WTC11 (cell line): ENCODE measurements around the gene TMEM176B. TPM values are rescaled to one million over a fixed set of nuclear protein-coding genes. Genes with fewer than 3 reads are reported as not detected.

Experiments used
- ATAC-seq: fragments of 200-7000 bp; cut with Tn5 transposase; 2 replicates; pipeline ENCODE4 v1.10.0; 2021; ENCODE audit warnings: mild to moderate bottlenecking, moderate library complexity
- CTCF ChIA-PET: fragments of 300-600 bp; sonication (Branson Sonifier 250); formaldehyde crosslinking; loops from one replicate; lab custom pipeline; 2021; ENCODE audit warnings: antibody characterized with exemption; lab: Charles Lee
- POLR2A ChIA-PET: fragments of 350-600 bp; sonication (Branson Sonifier 250); formaldehyde crosslinking; loops from one replicate; lab custom pipeline; 2021; ENCODE audit warnings: antibody characterized with exemption; lab: Charles Lee
- DNase-seq: peaks from one replicate; pipeline ENCODE4 v3.0.0; 2021; ENCODE audit warnings: low spot score
- H3K27ac Mint-ChIP-seq: 2 replicates; pipeline ENCODE4 v1.8.0; 2021; ENCODE audit warnings: mixed read lengths
- H3K27me3 Mint-ChIP-seq: 2 replicates; pipeline ENCODE4 v1.8.0; 2021; ENCODE audit warnings: low read depth, mild to moderate bottlenecking, moderate library complexity, mixed read lengths
- H3K36me3 Mint-ChIP-seq: 2 replicates; pipeline ENCODE4 v1.8.0; 2021; ENCODE audit warnings: mixed read lengths
- H3K4me1 Mint-ChIP-seq: 2 replicates; pipeline ENCODE4 v1.8.0; 2022; ENCODE audit warnings: mixed read lengths
- H3K4me3 Mint-ChIP-seq: 2 replicates; pipeline ENCODE4 v1.8.0; 2021; ENCODE audit warnings: mild to moderate bottlenecking, moderate library complexity, mixed read lengths
- H3K9me3 Mint-ChIP-seq: 2 replicates; pipeline ENCODE4 v1.8.0; 2021; ENCODE audit warnings: mixed read lengths
- IRF2 ChIP-seq: sonication (generic); formaldehyde crosslinking; IDR thresholded peaks from 2 replicates; pipeline ENCODE4 v1.8.0; 2022; ENCODE audit warnings: low read depth, missing genetic modification reagents, borderline replicate concordance
- KAT7 ChIP-seq: sonication (generic); formaldehyde crosslinking; IDR thresholded peaks from 2 replicates; pipeline ENCODE4 v1.8.1; 2023; ENCODE audit warnings: missing genetic modification reagents, mild to moderate bottlenecking, borderline replicate concordance
- NFE2L1 ChIP-seq: sonication (generic); formaldehyde crosslinking; IDR thresholded peaks from 2 replicates; pipeline ENCODE4 v1.8.1; 2023; ENCODE audit warnings: missing genetic modification reagents
- RORB ChIP-seq: fragments of 250-450 bp; sonication (Bioruptor Pico); IDR thresholded peaks from 2 replicates; pipeline ENCODE4 v1.9.0; 2021; ENCODE audit warnings: mild to moderate bottlenecking
- SMAD3 ChIP-seq: sonication (generic); formaldehyde crosslinking; IDR thresholded peaks from 2 replicates; pipeline ENCODE4 v1.8.0; 2022; ENCODE audit warnings: missing genetic modification reagents, mild to moderate bottlenecking, borderline replicate concordance
- TCF7 ChIP-seq: sonication (generic); formaldehyde crosslinking; IDR thresholded peaks from 2 replicates; pipeline ENCODE4 v1.8.0; 2022; ENCODE audit warnings: mild to moderate bottlenecking, low read depth, missing genetic modification reagents, moderate library complexity
- total RNA-seq: library from RNA; stranded (reverse); gene quantifications from 3 replicates; pipeline ENCODE4 v1.2.3, GENCODE V29; 2021
- TF ChIP-seq, protein P1 (sequence below): sonication (generic); formaldehyde crosslinking; IDR thresholded peaks from 2 replicates; pipeline ENCODE4 v1.8.1; 2022; ENCODE audit warnings: mild to moderate bottlenecking, missing genetic modification reagents, moderate library complexity, borderline replicate concordance
- TF ChIP-seq, protein P2 (sequence below): sonication (generic); formaldehyde crosslinking; IDR thresholded peaks from 2 replicates; pipeline ENCODE4 v1.8.1; 2023; ENCODE audit warnings: mild to moderate bottlenecking, missing genetic modification reagents, borderline replicate concordance
- TF ChIP-seq, protein P3 (sequence below): sonication (generic); formaldehyde crosslinking; IDR thresholded peaks from 2 replicates; pipeline ENCODE4 v1.8.1; 2022; ENCODE audit warnings: mild to moderate bottlenecking, moderate library complexity, missing genetic modification reagents
- TF ChIP-seq, protein P4 (sequence below): sonication (generic); formaldehyde crosslinking; IDR thresholded peaks from 2 replicates; pipeline ENCODE4 v1.8.0; 2023; ENCODE audit warnings: mild to moderate bottlenecking, missing genetic modification reagents
- TF ChIP-seq, protein P5 (sequence below): sonication (generic); formaldehyde crosslinking; IDR thresholded peaks from 2 replicates; pipeline ENCODE4 v1.8.1; 2023; ENCODE audit warnings: mild to moderate bottlenecking, moderate library complexity, missing genetic modification reagents

Gene TMEM176B
- total RNA-seq, 1 experiment from 2014 or later: 1.0 TPM

DNA sequence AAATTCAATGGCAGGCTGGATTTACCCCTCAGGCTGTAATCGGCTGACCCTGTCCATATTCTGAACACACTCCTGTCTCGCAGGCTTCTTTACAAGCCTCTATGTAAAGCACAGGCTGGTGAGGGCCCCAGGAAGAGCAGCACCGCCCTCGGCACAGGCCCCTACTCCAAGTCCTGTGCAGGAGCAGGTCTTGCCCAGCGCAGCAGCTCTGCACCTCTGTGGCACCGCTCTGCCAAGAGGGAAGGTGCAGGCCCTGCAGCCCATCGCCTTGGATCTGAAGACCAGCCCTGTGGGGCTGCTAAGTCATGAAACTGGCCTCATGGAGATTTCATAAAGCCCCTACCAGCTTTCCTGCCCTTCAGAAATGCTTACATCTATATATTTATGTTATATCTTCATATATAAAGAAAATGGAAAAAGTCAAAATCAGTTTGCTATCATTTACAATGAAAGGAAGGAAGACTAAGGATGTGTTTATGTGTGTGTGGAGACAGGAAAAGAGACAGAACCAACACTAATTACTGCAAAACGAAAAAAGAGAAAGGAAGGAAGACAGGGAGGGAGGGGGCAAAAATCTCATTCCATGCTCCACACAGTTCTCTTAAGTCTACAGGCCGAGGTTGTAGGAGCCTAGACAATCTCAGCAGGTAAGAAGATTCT is 9.6 kb downstream of the TMEM176B start (continued):
- TF ChIP-seq KAT7 (CRISPR knock-in tag) (no peak), SMAD3 (CRISPR knock-in tag) (no peak)
- TF ChIP-seq, protein P1, sequence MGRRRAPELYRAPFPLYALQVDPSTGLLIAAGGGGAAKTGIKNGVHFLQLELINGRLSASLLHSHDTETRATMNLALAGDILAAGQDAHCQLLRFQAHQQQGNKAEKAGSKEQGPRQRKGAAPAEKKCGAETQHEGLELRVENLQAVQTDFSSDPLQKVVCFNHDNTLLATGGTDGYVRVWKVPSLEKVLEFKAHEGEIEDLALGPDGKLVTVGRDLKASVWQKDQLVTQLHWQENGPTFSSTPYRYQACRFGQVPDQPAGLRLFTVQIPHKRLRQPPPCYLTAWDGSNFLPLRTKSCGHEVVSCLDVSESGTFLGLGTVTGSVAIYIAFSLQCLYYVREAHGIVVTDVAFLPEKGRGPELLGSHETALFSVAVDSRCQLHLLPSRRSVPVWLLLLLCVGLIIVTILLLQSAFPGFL (CRISPR knock-in tag): no peak
- TF ChIP-seq, protein P2, sequence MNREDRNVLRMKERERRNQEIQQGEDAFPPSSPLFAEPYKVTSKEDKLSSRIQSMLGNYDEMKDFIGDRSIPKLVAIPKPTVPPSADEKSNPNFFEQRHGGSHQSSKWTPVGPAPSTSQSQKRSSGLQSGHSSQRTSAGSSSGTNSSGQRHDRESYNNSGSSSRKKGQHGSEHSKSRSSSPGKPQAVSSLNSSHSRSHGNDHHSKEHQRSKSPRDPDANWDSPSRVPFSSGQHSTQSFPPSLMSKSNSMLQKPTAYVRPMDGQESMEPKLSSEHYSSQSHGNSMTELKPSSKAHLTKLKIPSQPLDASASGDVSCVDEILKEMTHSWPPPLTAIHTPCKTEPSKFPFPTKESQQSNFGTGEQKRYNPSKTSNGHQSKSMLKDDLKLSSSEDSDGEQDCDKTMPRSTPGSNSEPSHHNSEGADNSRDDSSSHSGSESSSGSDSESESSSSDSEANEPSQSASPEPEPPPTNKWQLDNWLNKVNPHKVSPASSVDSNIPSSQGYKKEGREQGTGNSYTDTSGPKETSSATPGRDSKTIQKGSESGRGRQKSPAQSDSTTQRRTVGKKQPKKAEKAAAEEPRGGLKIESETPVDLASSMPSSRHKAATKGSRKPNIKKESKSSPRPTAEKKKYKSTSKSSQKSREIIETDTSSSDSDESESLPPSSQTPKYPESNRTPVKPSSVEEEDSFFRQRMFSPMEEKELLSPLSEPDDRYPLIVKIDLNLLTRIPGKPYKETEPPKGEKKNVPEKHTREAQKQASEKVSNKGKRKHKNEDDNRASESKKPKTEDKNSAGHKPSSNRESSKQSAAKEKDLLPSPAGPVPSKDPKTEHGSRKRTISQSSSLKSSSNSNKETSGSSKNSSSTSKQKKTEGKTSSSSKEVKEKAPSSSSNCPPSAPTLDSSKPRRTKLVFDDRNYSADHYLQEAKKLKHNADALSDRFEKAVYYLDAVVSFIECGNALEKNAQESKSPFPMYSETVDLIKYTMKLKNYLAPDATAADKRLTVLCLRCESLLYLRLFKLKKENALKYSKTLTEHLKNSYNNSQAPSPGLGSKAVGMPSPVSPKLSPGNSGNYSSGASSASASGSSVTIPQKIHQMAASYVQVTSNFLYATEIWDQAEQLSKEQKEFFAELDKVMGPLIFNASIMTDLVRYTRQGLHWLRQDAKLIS (CRISPR knock-in tag): no peak
- TF ChIP-seq, protein P3, sequence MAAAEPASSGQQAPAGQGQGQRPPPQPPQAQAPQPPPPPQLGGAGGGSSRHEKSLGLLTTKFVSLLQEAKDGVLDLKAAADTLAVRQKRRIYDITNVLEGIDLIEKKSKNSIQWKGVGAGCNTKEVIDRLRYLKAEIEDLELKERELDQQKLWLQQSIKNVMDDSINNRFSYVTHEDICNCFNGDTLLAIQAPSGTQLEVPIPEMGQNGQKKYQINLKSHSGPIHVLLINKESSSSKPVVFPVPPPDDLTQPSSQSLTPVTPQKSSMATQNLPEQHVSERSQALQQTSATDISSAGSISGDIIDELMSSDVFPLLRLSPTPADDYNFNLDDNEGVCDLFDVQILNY (CRISPR knock-in tag): no peak

DNA sequence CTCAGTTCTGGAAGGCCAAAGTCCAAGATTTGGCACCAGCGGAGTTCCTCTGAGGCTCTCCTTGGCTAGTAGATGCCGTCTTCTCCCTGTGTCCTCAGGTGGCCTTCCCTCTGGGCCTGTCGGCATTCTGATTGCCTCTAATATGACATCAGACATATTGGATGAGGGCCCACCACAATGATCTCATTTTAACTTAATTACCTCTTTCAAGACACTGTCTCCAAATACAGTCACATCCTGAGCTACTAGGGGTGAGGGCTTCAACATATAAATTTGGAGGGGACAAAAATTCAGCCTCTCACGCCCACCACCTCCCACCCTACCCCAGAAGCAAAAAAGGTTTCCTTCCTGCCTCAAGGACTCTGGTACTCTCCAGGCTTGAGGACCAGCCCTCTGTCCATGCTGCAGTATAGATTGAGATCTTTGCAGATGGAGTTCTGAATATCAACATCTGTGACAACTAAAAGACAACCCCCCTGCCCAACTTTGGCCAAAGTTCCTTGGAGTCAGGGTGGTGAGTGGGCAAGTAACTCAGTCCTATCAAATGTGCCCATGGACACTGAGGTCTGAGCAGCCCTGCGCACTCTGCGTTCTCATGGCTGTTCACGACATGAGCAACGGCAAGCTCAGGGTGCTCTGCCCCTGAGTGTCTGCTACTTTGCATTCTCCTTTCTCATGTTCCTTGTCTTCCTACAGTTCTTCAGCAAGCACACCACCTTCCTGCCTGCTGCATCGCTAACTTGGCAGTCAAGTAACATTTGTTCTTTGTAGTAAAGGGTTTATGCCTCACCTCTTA is 11.5 kb downstream of the TMEM176B start:
- peaks cover 13% of the 10 kb centered on the region for H3K27me3 Mint-ChIP-seq
- CTCF ChIA-PET: interaction anchor here (0.7 to 2.6 kb wide), 12 partner anchors 10 to 200 kb away, joined by 3 to 18 read pairs (median 4); no protein-coding TSS in a partner anchor
- no peak for DNase-seq
- POLR2A ChIA-PET: interaction anchor here (0.6 kb wide), 1 partner anchor 777 kb away, joined by 3 read pairs; no protein-coding TSS in a partner anchor
- H3K36me3 Mint-ChIP-seq: no peaks in the 10 kb centered on the region
- H3K9me3 Mint-ChIP-seq: no peaks in the 10 kb centered on the region
- no peak overlapping the region for H3K27ac Mint-ChIP-seq
- no peaks in the 10 kb centered on the region for H3K4me1 Mint-ChIP-seq
- H3K4me3 Mint-ChIP-seq: no peak overlapping the region
- no peak for ATAC-seq
- TF ChIP-seq TCF7 (CRISPR knock-in tag): no peak
- TF ChIP-seq, protein P4, sequence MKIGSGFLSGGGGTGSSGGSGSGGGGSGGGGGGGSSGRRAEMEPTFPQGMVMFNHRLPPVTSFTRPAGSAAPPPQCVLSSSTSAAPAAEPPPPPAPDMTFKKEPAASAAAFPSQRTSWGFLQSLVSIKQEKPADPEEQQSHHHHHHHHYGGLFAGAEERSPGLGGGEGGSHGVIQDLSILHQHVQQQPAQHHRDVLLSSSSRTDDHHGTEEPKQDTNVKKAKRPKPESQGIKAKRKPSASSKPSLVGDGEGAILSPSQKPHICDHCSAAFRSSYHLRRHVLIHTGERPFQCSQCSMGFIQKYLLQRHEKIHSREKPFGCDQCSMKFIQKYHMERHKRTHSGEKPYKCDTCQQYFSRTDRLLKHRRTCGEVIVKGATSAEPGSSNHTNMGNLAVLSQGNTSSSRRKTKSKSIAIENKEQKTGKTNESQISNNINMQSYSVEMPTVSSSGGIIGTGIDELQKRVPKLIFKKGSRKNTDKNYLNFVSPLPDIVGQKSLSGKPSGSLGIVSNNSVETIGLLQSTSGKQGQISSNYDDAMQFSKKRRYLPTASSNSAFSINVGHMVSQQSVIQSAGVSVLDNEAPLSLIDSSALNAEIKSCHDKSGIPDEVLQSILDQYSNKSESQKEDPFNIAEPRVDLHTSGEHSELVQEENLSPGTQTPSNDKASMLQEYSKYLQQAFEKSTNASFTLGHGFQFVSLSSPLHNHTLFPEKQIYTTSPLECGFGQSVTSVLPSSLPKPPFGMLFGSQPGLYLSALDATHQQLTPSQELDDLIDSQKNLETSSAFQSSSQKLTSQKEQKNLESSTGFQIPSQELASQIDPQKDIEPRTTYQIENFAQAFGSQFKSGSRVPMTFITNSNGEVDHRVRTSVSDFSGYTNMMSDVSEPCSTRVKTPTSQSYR (CRISPR knock-in tag): no peak
- TF ChIP-seq, protein P5, sequence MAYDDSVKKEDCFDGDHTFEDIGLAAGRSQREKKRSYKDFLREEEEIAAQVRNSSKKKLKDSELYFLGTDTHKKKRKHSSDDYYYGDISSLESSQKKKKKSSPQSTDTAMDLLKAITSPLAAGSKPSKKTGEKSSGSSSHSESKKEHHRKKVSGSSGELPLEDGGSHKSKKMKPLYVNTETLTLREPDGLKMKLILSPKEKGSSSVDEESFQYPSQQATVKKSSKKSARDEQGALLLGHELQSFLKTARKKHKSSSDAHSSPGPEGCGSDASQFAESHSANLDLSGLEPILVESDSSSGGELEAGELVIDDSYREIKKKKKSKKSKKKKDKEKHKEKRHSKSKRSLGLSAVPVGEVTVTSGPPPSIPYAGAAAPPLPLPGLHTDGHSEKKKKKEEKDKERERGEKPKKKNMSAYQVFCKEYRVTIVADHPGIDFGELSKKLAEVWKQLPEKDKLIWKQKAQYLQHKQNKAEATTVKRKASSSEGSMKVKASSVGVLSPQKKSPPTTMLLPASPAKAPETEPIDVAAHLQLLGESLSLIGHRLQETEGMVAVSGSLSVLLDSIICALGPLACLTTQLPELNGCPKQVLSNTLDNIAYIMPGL (CRISPR knock-in tag): no peak
- no peak for TF ChIP-seq RORB
- no peak for TF ChIP-seq NFE2L1 (CRISPR knock-in tag)
- TF ChIP-seq IRF2 (CRISPR knock-in tag): no peak
